ENCODE data around the gene KANSL2.

Gene KANSL2

DNA sequence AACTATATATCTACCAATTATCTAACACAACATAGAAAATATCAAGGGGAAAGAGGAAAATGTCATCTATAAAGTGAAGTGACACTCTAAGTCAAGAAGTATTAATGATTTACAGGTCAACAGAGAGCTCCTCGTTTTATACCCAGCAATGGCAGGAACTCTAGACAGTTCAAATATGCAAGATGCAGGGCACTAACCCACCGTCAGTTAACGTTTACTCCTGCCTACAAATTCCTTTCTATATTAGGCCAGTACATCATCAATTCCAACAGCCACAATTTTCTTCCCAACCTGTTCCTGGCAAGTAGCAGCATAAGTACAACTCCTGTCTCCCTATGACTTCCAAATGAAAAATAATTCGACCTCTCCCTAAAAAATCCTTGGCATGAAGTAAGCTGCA lies 9.0 kb upstream of the KANSL2 start:
- H3K4me1 ChIP-seq (ENCODE audit: insufficient read depth, low read length, severe bottlenecking) = no peaks in the 10 kb centered on the region
- no peaks in the 10 kb centered on the region for H3K27me3 ChIP-seq (ENCODE audit: insufficient read depth, low read length)
- peaks cover 80% of the 10 kb centered on the region for H3K36me3 ChIP-seq (ENCODE audit: insufficient read depth, low read length)
- H3F3A ChIP-seq (ENCODE audit: insufficient read depth, low read length) = no peaks in the 10 kb centered on the region
- no peak overlapping the region for H2AFZ ChIP-seq (ENCODE audit: low read length)
- no peaks in the 10 kb centered on the region for H3K9me2 ChIP-seq (ENCODE audit: low read depth, low read length)
- H3K9me3 ChIP-seq (ENCODE audit: low read length) = no peaks in the 10 kb centered on the region
- H3K4me2 ChIP-seq (ENCODE audit: low read length) = no peak overlapping the region
- H3K27ac ChIP-seq (ENCODE audit: low read depth, low read length, poor library complexity, severe bottlenecking) = no peak overlapping the region
- H4K20me1 ChIP-seq (ENCODE audit: insufficient read depth, low read length) = no peaks in the 10 kb centered on the region
- H3K4me3 ChIP-seq (ENCODE audit: low read depth, low read length, poor library complexity, severe bottlenecking) = no peak overlapping the region
- TF ChIP-seq, protein P1, sequence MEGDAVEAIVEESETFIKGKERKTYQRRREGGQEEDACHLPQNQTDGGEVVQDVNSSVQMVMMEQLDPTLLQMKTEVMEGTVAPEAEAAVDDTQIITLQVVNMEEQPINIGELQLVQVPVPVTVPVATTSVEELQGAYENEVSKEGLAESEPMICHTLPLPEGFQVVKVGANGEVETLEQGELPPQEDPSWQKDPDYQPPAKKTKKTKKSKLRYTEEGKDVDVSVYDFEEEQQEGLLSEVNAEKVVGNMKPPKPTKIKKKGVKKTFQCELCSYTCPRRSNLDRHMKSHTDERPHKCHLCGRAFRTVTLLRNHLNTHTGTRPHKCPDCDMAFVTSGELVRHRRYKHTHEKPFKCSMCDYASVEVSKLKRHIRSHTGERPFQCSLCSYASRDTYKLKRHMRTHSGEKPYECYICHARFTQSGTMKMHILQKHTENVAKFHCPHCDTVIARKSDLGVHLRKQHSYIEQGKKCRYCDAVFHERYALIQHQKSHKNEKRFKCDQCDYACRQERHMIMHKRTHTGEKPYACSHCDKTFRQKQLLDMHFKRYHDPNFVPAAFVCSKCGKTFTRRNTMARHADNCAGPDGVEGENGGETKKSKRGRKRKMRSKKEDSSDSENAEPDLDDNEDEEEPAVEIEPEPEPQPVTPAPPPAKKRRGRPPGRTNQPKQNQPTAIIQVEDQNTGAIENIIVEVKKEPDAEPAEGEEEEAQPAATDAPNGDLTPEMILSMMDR (IDR thresholded peaks at IDR 0.05; ENCODE audit: low read length) = no peak
- TF ChIP-seq EZH2 (IDR thresholded peaks at IDR 0.05; ENCODE audit: borderline replicate concordance, low read length) = no peak
- H3K9ac ChIP-seq (ENCODE audit: low read length) = no peak overlapping the region
- no peaks in the 10 kb centered on the region for H3K79me2 ChIP-seq (ENCODE audit: insufficient read depth, low read length)

DNA sequence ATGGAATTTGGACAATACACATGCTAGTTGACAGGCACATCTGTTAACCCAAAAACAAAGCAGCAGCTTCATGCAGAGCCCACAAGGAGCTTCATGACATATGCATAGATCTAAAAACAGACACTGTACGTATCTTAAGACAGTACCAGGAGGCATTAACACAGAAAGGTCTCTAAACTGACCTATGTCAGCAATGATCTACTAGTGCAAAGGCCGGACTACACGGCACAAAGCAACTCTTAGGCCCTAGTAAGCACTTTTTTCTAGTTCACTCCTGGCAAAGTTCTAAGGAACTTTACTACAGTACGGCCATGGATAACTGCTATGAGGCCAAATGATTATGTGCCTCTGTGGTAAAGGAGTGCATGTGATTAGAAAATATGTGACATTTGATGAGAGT lies 8.4 kb upstream of the KANSL2 start:
- H3K27ac ChIP-seq (ENCODE audit: low read depth, low read length, poor library complexity, severe bottlenecking) = no peak overlapping the region
- H4K20me1 ChIP-seq (ENCODE audit: insufficient read depth, low read length) = no peaks in the 10 kb centered on the region
- H2AFZ ChIP-seq (ENCODE audit: low read length) = no peak overlapping the region
- peaks cover 75% of the 10 kb centered on the region for H3K36me3 ChIP-seq (ENCODE audit: insufficient read depth, low read length)
- H3K27me3 ChIP-seq (ENCODE audit: insufficient read depth, low read length) = no peaks in the 10 kb centered on the region
- H3K79me2 ChIP-seq (ENCODE audit: insufficient read depth, low read length) = no peaks in the 10 kb centered on the region
- no peak overlapping the region for H3K4me2 ChIP-seq (ENCODE audit: low read length)
- H3K9me3 ChIP-seq (ENCODE audit: low read length) = no peaks in the 10 kb centered on the region
- no peak overlapping the region for H3K4me3 ChIP-seq (ENCODE audit: low read depth, low read length, poor library complexity, severe bottlenecking)
- no peak for TF ChIP-seq EZH2 (IDR thresholded peaks at IDR 0.05; ENCODE audit: borderline replicate concordance, low read length)
- TF ChIP-seq, protein P1 (IDR thresholded peaks at IDR 0.05; ENCODE audit: low read length) = no peak
- H3F3A ChIP-seq (ENCODE audit: insufficient read depth, low read length) = no peaks in the 10 kb centered on the region
- H3K9me2 ChIP-seq (ENCODE audit: low read depth, low read length) = no peaks in the 10 kb centered on the region
- no peak overlapping the region for H3K9ac ChIP-seq (ENCODE audit: low read length)
- H3K4me1 ChIP-seq (ENCODE audit: insufficient read depth, low read length, severe bottlenecking) = no peaks in the 10 kb centered on the region

DNA sequence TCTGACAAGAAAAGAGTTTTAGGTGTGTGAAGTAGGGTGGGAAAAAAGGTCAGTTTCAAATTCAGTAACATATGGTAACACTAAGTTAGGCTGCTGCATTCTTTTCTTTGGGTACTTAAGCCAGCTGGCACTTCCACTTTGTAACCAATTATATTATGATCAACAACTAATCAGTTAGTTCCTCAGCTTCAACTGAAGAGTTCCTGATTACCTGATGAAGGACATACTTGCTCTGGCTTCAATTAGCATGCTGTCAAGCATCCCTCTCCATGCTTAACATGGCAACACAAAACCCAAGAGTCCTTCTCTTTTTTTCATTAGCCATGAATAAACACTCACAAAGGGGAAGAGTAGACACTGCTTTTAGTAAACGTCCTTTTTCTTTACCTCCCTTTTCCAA lies 6.8 kb upstream of the KANSL2 start:
- H3K4me1 ChIP-seq (ENCODE audit: insufficient read depth, low read length, severe bottlenecking) = no peaks in the 10 kb centered on the region
- no peaks in the 10 kb centered on the region for H3K27me3 ChIP-seq (ENCODE audit: insufficient read depth, low read length)
- no peak overlapping the region for H3K4me2 ChIP-seq (ENCODE audit: low read length)
- TF ChIP-seq, protein P1 (IDR thresholded peaks at IDR 0.05; ENCODE audit: low read length) = no peak
- TF ChIP-seq EZH2 (IDR thresholded peaks at IDR 0.05; ENCODE audit: borderline replicate concordance, low read length) = no peak
- no peak overlapping the region for H3K9ac ChIP-seq (ENCODE audit: low read length)
- H3K4me3 ChIP-seq (ENCODE audit: low read depth, low read length, poor library complexity, severe bottlenecking) = no peak overlapping the region
- H4K20me1 ChIP-seq (ENCODE audit: insufficient read depth, low read length) = no peaks in the 10 kb centered on the region
- no peak overlapping the region for H3K27ac ChIP-seq (ENCODE audit: low read depth, low read length, poor library complexity, severe bottlenecking)
- H3K9me2 ChIP-seq (ENCODE audit: low read depth, low read length) = no peaks in the 10 kb centered on the region
- no peaks in the 10 kb centered on the region for H3K79me2 ChIP-seq (ENCODE audit: insufficient read depth, low read length)
- H3F3A ChIP-seq (ENCODE audit: insufficient read depth, low read length) = no peaks in the 10 kb centered on the region
- no peaks in the 10 kb centered on the region for H3K9me3 ChIP-seq (ENCODE audit: low read length)
- H2AFZ ChIP-seq (ENCODE audit: low read length) = no peak overlapping the region
- peaks cover 59% of the 10 kb centered on the region for H3K36me3 ChIP-seq (ENCODE audit: insufficient read depth, low read length)
